ENCODE data around the gene COQ10A.

GRCh38 chr12:56278905-56279304, 12.2 kb downstream of the COQ10A start:
- no peak for TF ChIP-seq CTCF (IDR thresholded peaks at IDR 0.05; ENCODE audit: insufficient read depth, low read length, poor library complexity, severe bottlenecking)
- no peak for TF ChIP-seq EZH2phosphoT487 (conservative IDR thresholded peaks at IDR 0.05; ENCODE audit: low read length)

All from SU-DHL-6 (cell line).